Mesenchymal stem cell (in vitro differentiated cells and primary cell): ENCODE measurements around the gene PPTC7.

Experiments used
- DNase-seq: peaks from one replicate; pipeline ENCODE4 v3.0.0-alpha.2; 2013
- H2AFZ ChIP-seq: one replicate; pipeline ENCODE4 v1.6.1; 2013; ENCODE audit warnings: low read depth, mild to moderate bottlenecking, control low read depth, inconsistent platforms, low read length, moderate library complexity
- H2AK5ac ChIP-seq: 2 replicates; pipeline ENCODE4 v1.6.1; 2013; ENCODE audit warnings: low read length, moderate library complexity, mild to moderate bottlenecking, inconsistent platforms; ENCODE audit not compliant: severe bottlenecking
- H2BK120ac ChIP-seq: one replicate; pipeline ENCODE4 v1.6.1; 2013; ENCODE audit warnings: low read depth, mild to moderate bottlenecking, inconsistent platforms, low read length, moderate library complexity
- H2BK12ac ChIP-seq, 2 experiments: one replicate each; pipeline ENCODE4 v1.6.1; 2013; ENCODE audit warnings: inconsistent platforms in 2 of 2, low read length in 2 of 2, mild to moderate bottlenecking in 2 of 2, moderate library complexity in 2 of 2, control low read depth in 1 of 2
- H2BK15ac ChIP-seq: one replicate; pipeline ENCODE4 v1.6.1; 2013; ENCODE audit warnings: mild to moderate bottlenecking, low read depth, inconsistent platforms; ENCODE audit not compliant: poor library complexity, severe bottlenecking
- H2BK5ac ChIP-seq: 2 replicates; pipeline ENCODE4 v1.6.1; 2013; ENCODE audit warnings: low read depth, mild to moderate bottlenecking, low read length, control low read depth, inconsistent platforms; ENCODE audit not compliant: poor library complexity, severe bottlenecking
- H3K14ac ChIP-seq, 2 experiments: one replicate each; pipeline ENCODE4 v1.6.1; 2013; ENCODE audit warnings: inconsistent platforms in 2 of 2, low read length in 2 of 2, control low read depth in 1 of 2, mild to moderate bottlenecking in 1 of 2, moderate library complexity in 1 of 2
- H3K18ac ChIP-seq, 2 experiments: one replicate each; pipeline ENCODE4 v1.6.1; 2013; ENCODE audit warnings: inconsistent platforms in 2 of 2, low read length in 2 of 2, control low read depth in 1 of 2, low read depth in 1 of 2, mild to moderate bottlenecking in 1 of 2
- H3K23ac ChIP-seq, 2 experiments: one replicate each; pipeline ENCODE4 v1.6.1; 2013; ENCODE audit warnings: inconsistent platforms in 2 of 2, low read length in 2 of 2, mild to moderate bottlenecking in 2 of 2, moderate library complexity in 2 of 2, control low read depth in 1 of 2
- H3K27ac ChIP-seq: 2 replicates; pipeline ENCODE4 v1.5.1; 2013; ENCODE audit warnings: mild to moderate bottlenecking, moderate library complexity, low read length, control low read depth, inconsistent platforms; ENCODE audit not compliant: poor library complexity, severe bottlenecking
- H3K27me3 ChIP-seq, 2 experiments: 2 replicates each; pipeline versions ENCODE4 v1.6.1 to v1.7.0; 2013; ENCODE audit warnings: low read length in 2 of 2, mild to moderate bottlenecking in 2 of 2, moderate library complexity in 2 of 2, control low read depth in 1 of 2, inconsistent platforms in 1 of 2; ENCODE audit not compliant: control insufficient read depth in 1 of 2, insufficient read depth in 1 of 2
- H3K36me3 ChIP-seq, 2 experiments: 2 replicates each; pipeline versions ENCODE4 v1.6.1 to v1.7.0; 2013; ENCODE audit warnings: low read length in 2 of 2, control low read depth in 1 of 2, inconsistent platforms in 1 of 2, low read depth in 1 of 2, mild to moderate bottlenecking in 1 of 2; ENCODE audit not compliant: insufficient read depth in 2 of 2, control insufficient read depth in 1 of 2
- H3K4ac ChIP-seq, 2 experiments: one replicate each; pipeline ENCODE4 v1.6.1; 2013; ENCODE audit warnings: inconsistent platforms in 2 of 2, low read length in 2 of 2, mild to moderate bottlenecking in 2 of 2, moderate library complexity in 2 of 2, control low read depth in 1 of 2, low read depth in 1 of 2
- H3K4me1 ChIP-seq: 2 replicates; pipeline ENCODE4 v1.6.1; 2013; ENCODE audit warnings: low read depth, low read length, control low read depth; ENCODE audit not compliant: control insufficient read depth, insufficient read depth
- H3K4me2 ChIP-seq: 2 replicates; pipeline ENCODE4 v1.6.1; 2013; ENCODE audit warnings: low read length, mild to moderate bottlenecking, inconsistent platforms; ENCODE audit not compliant: poor library complexity, severe bottlenecking
- H3K4me3 ChIP-seq, 2 experiments: 2 replicates each; pipeline versions ENCODE4 v1.5.1 to v1.7.0; 2013; ENCODE audit warnings: low read length in 2 of 2, mild to moderate bottlenecking in 2 of 2, control low read depth in 1 of 2, low read depth in 1 of 2; ENCODE audit not compliant: insufficient read depth in 1 of 2
- H3K79me1 ChIP-seq: replicated peaks from 2 replicates; pipeline ENCODE4 v1.6.1; 2013; ENCODE audit warnings: mild to moderate bottlenecking, control low read depth, low read length, inconsistent platforms; ENCODE audit not compliant: poor library complexity, severe bottlenecking
- H3K9ac ChIP-seq: 2 replicates; pipeline ENCODE4 v1.7.0; 2013; ENCODE audit warnings: mild to moderate bottlenecking, low read length, moderate library complexity
- H3K9me3 ChIP-seq: 2 replicates; pipeline ENCODE4 v1.7.0; 2013; ENCODE audit warnings: mild to moderate bottlenecking, low read length; ENCODE audit not compliant: control insufficient read depth
- H4K8ac ChIP-seq: one replicate; pipeline ENCODE4 v1.6.1; 2013; ENCODE audit warnings: inconsistent platforms, mild to moderate bottlenecking, low read length, moderate library complexity
- H4K91ac ChIP-seq: one replicate; pipeline ENCODE4 v1.6.1; 2013; ENCODE audit warnings: mild to moderate bottlenecking, low read length, inconsistent platforms
- WGBS: methylation state at CpG from one replicate; pipeline ENCODE4 v1.1.7; 2013; ENCODE audit warnings: mixed read lengths; 5-methylcytosine and 5-hydroxymethylcytosine counted together

The PPTC7 gene

GRCh38 chr12:110578694-110579534 lies 4.2 kb downstream of the PPTC7 start:
- no peak overlapping the region for H2BK120ac ChIP-seq
- no peak overlapping the region for H2AFZ ChIP-seq
- H3K14ac ChIP-seq = peak overlapping the region in 1 of 2 experiments; percentile 48
- H3K4me1 ChIP-seq = peaks cover 8% of the 10 kb centered on the region
- H3K27ac ChIP-seq = no peak overlapping the region
- H3K18ac ChIP-seq = peak overlapping the region in 1 of 2 experiments; percentile 30
- H3K4me2 ChIP-seq = no peak overlapping the region
- H2BK15ac ChIP-seq = no peak overlapping the region
- no peak overlapping the region for H3K4ac ChIP-seq
- no peak for DNase-seq
- H3K23ac ChIP-seq = no peak overlapping the region
- H2BK12ac ChIP-seq = peak overlapping the region in 1 of 2 experiments; percentile 57
- no peaks in the 10 kb centered on the region for H3K36me3 ChIP-seq
- peak overlapping the region; percentile 95 for H3K9ac ChIP-seq
- WGBS = 75% methylated on average over 13 of the region's 13 CpGs
- no peak overlapping the region for H4K91ac ChIP-seq
- no peak overlapping the region for H2BK5ac ChIP-seq
- H3K79me1 ChIP-seq = peaks cover 5% of the 10 kb centered on the region
- H2AK5ac ChIP-seq = no peak overlapping the region
- H3K4me3 ChIP-seq = peak overlapping the region in 1 of 2 experiments; percentile 71
- H4K8ac ChIP-seq = peak overlapping the region; percentile 32
- H3K27me3 ChIP-seq = no peaks in the 10 kb centered on the region
- H3K9me3 ChIP-seq = no peaks in the 10 kb centered on the region

- 23% methylated on average over 4 of the region's 8 CpGs for WGBS
- H3K4me2 ChIP-seq = no peak overlapping the region
These were observed 5.0 kb downstream of the PPTC7 start for GRCh38 chr12:110577864-110578693.

GRCh38 chr12:110576504-110576903 lies 6.6 kb downstream of the PPTC7 start:
- Histone ChIP-seq H2BK120ac (no peak overlapping the region), H2BK12ac (no peak overlapping the region), H3K18ac (no peak overlapping the region), H3K27me3 (no peaks in the 10 kb centered on the region), H3K4me2 (no peak overlapping the region), H2AK5ac (no peak overlapping the region), H3K4ac (no peak overlapping the region), H2AFZ (no peak overlapping the region), H3K9me3 (peaks cover 2% of the 10 kb centered on the region), H2BK5ac (no peak overlapping the region), H3K23ac (no peak overlapping the region), H3K4me3 (no peak overlapping the region), H2BK15ac (no peak overlapping the region), H3K27ac (no peak overlapping the region), H4K91ac (no peak overlapping the region), H4K8ac (no peak overlapping the region), H3K14ac (peak overlapping the region in 1 of 2 experiments; percentile 41), H3K36me3 (no peaks in the 10 kb centered on the region), H3K4me1 (peaks cover 6% of the 10 kb centered on the region), H3K79me1 (peaks cover 6% of the 10 kb centered on the region), H3K9ac (peak overlapping the region; percentile 27)
- no peak for DNase-seq
- 82% methylated on average over 1 of the region's 2 CpGs for whole genome bisulfite sequencing

More at GRCh38 chr12:110577864-110578693, 5.0 kb downstream of the PPTC7 start:
- peak overlapping the region; percentile 27 for H2BK120ac ChIP-seq
- DNase-seq = peak; percentile 92
- H3K4me3 ChIP-seq = peak overlapping the region in 1 of 2 experiments; percentile 71
- peak overlapping the region in 1 of 2 experiments; percentile 54 for H2BK12ac ChIP-seq
- peak overlapping the region; percentile 67 for H3K27ac ChIP-seq
- peak overlapping the region; percentile 48 to 59 for H3K18ac ChIP-seq
- no peaks in the 10 kb centered on the region for H3K27me3 ChIP-seq
- peak overlapping the region; percentile 91 for H2AK5ac ChIP-seq
- no peak overlapping the region for H3K23ac ChIP-seq
- H2BK5ac ChIP-seq = no peak overlapping the region
- no peak overlapping the region for H2BK15ac ChIP-seq
- no peaks in the 10 kb centered on the region for H3K36me3 ChIP-seq
- peak overlapping the region in 1 of 2 experiments; percentile 73 for H3K4ac ChIP-seq
- H3K9ac ChIP-seq = peak overlapping the region; percentile 95
- H3K9me3 ChIP-seq = no peaks in the 10 kb centered on the region
- peaks cover 8% of the 10 kb centered on the region for H3K4me1 ChIP-seq
- H3K14ac ChIP-seq = no peak overlapping the region
- H2AFZ ChIP-seq = no peak overlapping the region
- H4K8ac ChIP-seq = no peak overlapping the region
- H3K79me1 ChIP-seq = peaks cover 5% of the 10 kb centered on the region
- no peak overlapping the region for H4K91ac ChIP-seq

- no peaks in the 10 kb centered on the region for H3K27me3 ChIP-seq
- no peak overlapping the region for H3K23ac ChIP-seq
- H3K14ac ChIP-seq = no peak overlapping the region
- no peak overlapping the region for H4K8ac ChIP-seq
- no peak overlapping the region for H3K4ac ChIP-seq
- H3K18ac ChIP-seq = no peak overlapping the region
- H3K27ac ChIP-seq = no peak overlapping the region
- no peak overlapping the region for H2BK120ac ChIP-seq
- no peaks in the 10 kb centered on the region for H3K36me3 ChIP-seq
- WGBS = 30% methylated on average over 1 of the region's 1 CpG
- H4K91ac ChIP-seq = no peak overlapping the region
- H2BK12ac ChIP-seq = no peak overlapping the region
- no peak overlapping the region for H2BK5ac ChIP-seq
- no peak overlapping the region for H2BK15ac ChIP-seq
- peaks cover 5% of the 10 kb centered on the region for H3K9me3 ChIP-seq
- H3K79me1 ChIP-seq = peaks cover 6% of the 10 kb centered on the region
- no peak for DNase-seq
- no peak overlapping the region for H2AFZ ChIP-seq
- H3K4me2 ChIP-seq = no peak overlapping the region
- H2AK5ac ChIP-seq = no peak overlapping the region
- peaks cover 3% of the 10 kb centered on the region for H3K4me1 ChIP-seq
- H3K4me3 ChIP-seq = no peak overlapping the region
- peak overlapping the region; percentile 23 for H3K9ac ChIP-seq
These were observed 7.8 kb downstream of the PPTC7 start for GRCh38 chr12:110575326-110575725.
